Endothelial cell of umbilical vein (primary cell): ENCODE measurements around the gene RAB38. TPM values are rescaled to one million over a fixed set of nuclear protein-coding genes. Genes with fewer than 3 reads are reported as not detected.

Experiments used
- BruUV-seq: library from RNA; stranded (reverse); fragments of 400-500 nt; replicated peaks from 2 replicates; lab custom pipeline; 2021; lab: Mats Ljungman, UMichigan
- CTCF ChIA-PET: fragments of 300-600, 350-600 bp; sonication (Branson Sonifier 250); formaldehyde crosslinking; loops from one replicate; lab custom pipeline; 2021; ENCODE audit warnings: antibody characterized with exemption, inconsistent platforms; lab: Charles Lee
- POLR2A ChIA-PET: fragments of 300-600, 350-600 bp; sonication (Branson Sonifier 250); formaldehyde crosslinking; loops from one replicate; lab custom pipeline; 2021; ENCODE audit warnings: antibody characterized with exemption, inconsistent platforms; lab: Charles Lee
- DNase-seq: peaks from one replicate; pipeline ENCODE4 v3.0.0-alpha.2; 2011; ENCODE audit warnings: low read depth, low spot score
- FAIRE-seq: peaks from 2 replicates; lab custom pipeline; 2011; peaks lifted over from hg19 to GRCh38; lab: Jason Lieb, UNC
- H2AFZ ChIP-seq: 2 replicates; pipeline ENCODE4 v1.6.0; 2012; ENCODE audit warnings: low read depth, low read length, control low read depth, inconsistent platforms
- H3K27ac ChIP-seq: 2 replicates; pipeline ENCODE4 v1.5.1; 2011; ENCODE audit warnings: low read depth, mild to moderate bottlenecking, control low read depth, low read length, moderate library complexity; ENCODE audit not compliant: insufficient read depth
- H3K27me3 ChIP-seq, 2 experiments: 2 replicates each; pipeline versions ENCODE4 v1.6.0 to v1.6.1; 2011; ENCODE audit warnings: low read length in 2 of 2, mixed read lengths in 1 of 2; ENCODE audit not compliant: control insufficient read depth in 2 of 2, insufficient read depth in 2 of 2
- H3K36me3 ChIP-seq, 2 experiments: 2 replicates in 1 of 2; 3 replicates in 1 of 2; pipeline ENCODE4 v1.5.1; 2011; ENCODE audit warnings: low read length in 2 of 2, mild to moderate bottlenecking in 1 of 2, moderate library complexity in 1 of 2; ENCODE audit not compliant: control insufficient read depth in 2 of 2, insufficient read depth in 2 of 2; ENCODE audit errors: extremely low read depth in 1 of 2
- H3K4me1 ChIP-seq: 3 replicates; pipeline ENCODE4 v1.5.1; 2011; ENCODE audit warnings: mild to moderate bottlenecking, low read length; ENCODE audit not compliant: control insufficient read depth, insufficient read depth; ENCODE audit errors: extremely low read depth
- H3K4me2 ChIP-seq: 2 replicates; pipeline ENCODE4 v1.6.1; 2011; ENCODE audit warnings: low read length, control low read depth, mixed read lengths; ENCODE audit not compliant: insufficient read depth
- H3K4me3 ChIP-seq, 3 experiments: fragments of 200-600 bp in 1 of 3; sonication (generic), shearing (Covaris generic) in 1 of 3; replicated peaks in 1 of 3; 2 replicates each; pipeline ENCODE4 v1.5.1; 2011 to 2016; ENCODE audit warnings: control low read depth in 3 of 3, low read length in 3 of 3, mild to moderate bottlenecking in 2 of 3, inconsistent platforms in 1 of 3, low read depth in 1 of 3, moderate library complexity in 1 of 3; ENCODE audit not compliant: insufficient read depth in 1 of 3
- H3K79me2 ChIP-seq: 2 replicates; pipeline ENCODE4 v1.6.0; 2012; ENCODE audit warnings: low read length, inconsistent platforms; ENCODE audit not compliant: control insufficient read depth, insufficient read depth
- H3K9ac ChIP-seq: replicated peaks from 2 replicates; pipeline ENCODE3; 2011; ENCODE audit warnings: low read length, control low read depth; ENCODE audit not compliant: insufficient read depth; ENCODE audit errors: extremely low read depth
- H3K9me1 ChIP-seq: replicated peaks from 3 replicates; pipeline ENCODE4 v1.6.0; 2011; ENCODE audit warnings: mild to moderate bottlenecking, low read length; ENCODE audit not compliant: control insufficient read depth, insufficient read depth; ENCODE audit errors: extremely low read depth
- H3K9me3 ChIP-seq: replicated peaks from 2 replicates; pipeline ENCODE4 v1.5.1; 2012; ENCODE audit warnings: low read length, inconsistent platforms; ENCODE audit not compliant: control insufficient read depth, insufficient read depth
- H4K20me1 ChIP-seq: replicated peaks from 2 replicates; pipeline ENCODE3; 2011; ENCODE audit warnings: mild to moderate bottlenecking, low read length; ENCODE audit not compliant: control insufficient read depth, insufficient read depth; ENCODE audit errors: extremely low read depth
- CTCF ChIP-seq, 2 donors: IDR thresholded peaks; 1 replicate in 1 of 2; 2 replicates in 1 of 2; pipeline ENCODE4 v1.5.1; 2011; ENCODE audit warnings: low read length in 2 of 2, mild to moderate bottlenecking in 2 of 2, moderate library complexity in 2 of 2, control low read depth in 1 of 2, inconsistent platforms in 1 of 2, low read depth in 1 of 2; ENCODE audit not compliant: insufficient read depth in 1 of 2; ENCODE audit errors: extremely low read depth in 1 of 2
- EZH2 ChIP-seq: IDR thresholded peaks from 2 replicates; pipeline ENCODE4 v1.6.1; 2012; ENCODE audit warnings: borderline replicate concordance, low read depth, mild to moderate bottlenecking, moderate library complexity, low read length, inconsistent platforms; ENCODE audit not compliant: severe bottlenecking
- FOS ChIP-seq: IDR thresholded peaks from 2 replicates; pipeline ENCODE4 v1.6.1; 2011; ENCODE audit warnings: mild to moderate bottlenecking, low read length, moderate library complexity, borderline replicate concordance; ENCODE audit not compliant: insufficient read depth
- GATA2 ChIP-seq: IDR thresholded peaks from 2 replicates; pipeline ENCODE4 v1.7.0; 2011; ENCODE audit warnings: low read depth, mild to moderate bottlenecking, moderate library complexity, mixed read lengths, low read length; ENCODE audit not compliant: insufficient read length, insufficient read depth
- JUN ChIP-seq: IDR thresholded peaks from 2 replicates; pipeline ENCODE4 v1.6.1; 2011; ENCODE audit warnings: borderline replicate concordance, low read depth; ENCODE audit not compliant: insufficient read length, insufficient read depth
- MYC ChIP-seq: IDR thresholded peaks from one replicate; pipeline ENCODE4 v1.6.1; 2011; ENCODE audit warnings: mild to moderate bottlenecking, low read depth, low read length
- POLR2A ChIP-seq: IDR thresholded peaks from 2 replicates; pipeline ENCODE4 v1.6.1; 2012; ENCODE audit warnings: low read depth, mild to moderate bottlenecking, control low read depth, low read length
- POLR2AphosphoS5 ChIP-seq: IDR thresholded peaks from 2 replicates; pipeline ENCODE4 v1.6.1; 2012; ENCODE audit warnings: low read depth, mild to moderate bottlenecking, control low read depth, low read length, moderate library complexity; ENCODE audit not compliant: insufficient read depth
- dilution Hi-C: fragments of 300-500 bp; cut with MboI; formaldehyde crosslinking; loops from one replicate; pipeline ENCODE4 v1.15.0; 2019; ENCODE audit warnings: low sequenced_read_pairs; ENCODE audit not compliant: extremely low pct_ligation_motif_present
- intact Hi-C: fragments of 100-400 bp; cut with micrococcal nuclease; formaldehyde crosslinking; loops from one replicate; pipeline ENCODE4 v1.10.0; 2022
- polyA plus RNA-seq, 4 experiments: library from polyadenylated mRNA; depleted of rRNA in 3 of 4; stranded (reverse) in 3 of 4; unstranded in 1 of 4; fragments of >200 nt; gene quantifications; 2 replicates each; pipeline versions ENCODE4 v1.2.1 to v1.2.3, GENCODE V29; 2011 to 2012; ENCODE audit warnings: missing spikeins in 1 of 4
- total RNA-seq: library from RNA; stranded (reverse); gene quantifications from 2 replicates; pipeline ENCODE4 v1.2.3, GENCODE V29; 2021

Gene RAB38
- total and polyA plus RNA-seq, 2 donors (not counting 3 experiments of a cell fraction or from before 2014, with no cell fraction given) = 3.0 to 3.6 TPM

GRCh38 chr11:88175569-88176075 is 379 bp upstream of the RAB38 start:
- CTCF ChIA-PET = interaction anchor here (1.2 kb wide), 2 partner anchors 59 to 362 kb away, joined by 3 to 5 read pairs; no protein-coding TSS in a partner anchor
- FAIRE-seq (no peak), DNase-seq (peak; percentile 17)
- no peaks in the 10 kb centered on the region for H3K79me2 ChIP-seq
- POLR2A ChIA-PET = no interaction called here
- peak overlapping the region; percentile 77 for H2AFZ ChIP-seq
- intact Hi-C loops (loop anchor here (2.0 kb wide), 1 partner anchor 369 kb away; no protein-coding TSS in a partner anchor), dilution Hi-C loops (no loop called here)
- no peaks in the 10 kb centered on the region for H4K20me1 ChIP-seq
- peak overlapping the region; percentile 34 for H3K4me2 ChIP-seq
- no peak for TF ChIP-seq EZH2
- TF ChIP-seq MYC = no peak
- no peak for TF ChIP-seq JUN
- TF ChIP-seq GATA2 = no peak
- H3K9me1 ChIP-seq = no peaks in the 10 kb centered on the region
- H3K36me3 ChIP-seq = no peaks in the 10 kb centered on the region
- H3K9me3 ChIP-seq = no peaks in the 10 kb centered on the region
- H3K4me3 ChIP-seq = peak overlapping the region in 1 of 3 experiments; percentile 61
- H3K9ac ChIP-seq = no peak overlapping the region
- BruUV-seq = no TSS peak
- no peak overlapping the region for H3K27ac ChIP-seq
- H3K4me1 ChIP-seq = peaks cover 6% of the 10 kb centered on the region
- H3K27me3 ChIP-seq = peaks cover 4 to 5% of the 10 kb centered on the region in 2 experiments

- H3K9me1 ChIP-seq = no peaks in the 10 kb centered on the region
- CTCF ChIA-PET = interaction anchor here (1.6 kb wide), 1 partner anchor 370 kb away, joined by 7 read pairs; no protein-coding TSS in a partner anchor
- no peaks in the 10 kb centered on the region for H3K79me2 ChIP-seq
- FAIRE-seq (no peak), DNase-seq (no peak)
- TSS peak; percentile 17 for BruUV-seq
- H3K4me3 ChIP-seq = no peak overlapping the region
- no peaks in the 10 kb centered on the region for H3K36me3 ChIP-seq
- H3K4me2 ChIP-seq = no peak overlapping the region
- POLR2A ChIA-PET = no interaction called here
- peaks cover 0 to 3% of the 10 kb centered on the region in 2 experiments for H3K27me3 ChIP-seq
- intact Hi-C loops = loop anchor here (2.0 kb wide), 1 partner anchor 371 kb away; no protein-coding TSS in a partner anchor
- no peaks in the 10 kb centered on the region for H3K9me3 ChIP-seq
- H3K27ac ChIP-seq = no peak overlapping the region
- H2AFZ ChIP-seq = no peak overlapping the region
- TF ChIP-seq POLR2AphosphoS5 (no peak), POLR2A (no peak), CTCF (IDR thresholded peaks at IDR 0.05; ENCODE audit: extremely low read depth in 1 of 2, insufficient read depth in 1 of 2, low read depth in 1 of 2, low read length in 2 of 2) (no peak), FOS (no peak), MYC (no peak), GATA2 (no peak)
- no peak overlapping the region for H3K9ac ChIP-seq
- dilution Hi-C loops = no loop called here
- H4K20me1 ChIP-seq = no peaks in the 10 kb centered on the region
- peaks cover 6% of the 10 kb centered on the region for H3K4me1 ChIP-seq
These were observed 1.3 kb downstream of the RAB38 start for GRCh38 chr11:88173956-88174355.
